H1 (cell line): ENCODE measurements around the gene CAMK2A. TPM values are rescaled to one million over a fixed set of nuclear protein-coding genes. Genes with fewer than 3 reads are reported as not detected.

Experiments
- CTCF ChIA-PET: fragments of 300-600 bp; sonication (Branson Sonifier 250); formaldehyde crosslinking; loops from one replicate; lab custom pipeline; 2021; ENCODE audit not compliant: partially characterized antibody; lab: Charles Lee
- POLR2A ChIA-PET: fragments of 300-600 bp; sonication (Branson Sonifier 250); formaldehyde crosslinking; loops from one replicate; lab custom pipeline; 2021; ENCODE audit warnings: inconsistent platforms; ENCODE audit not compliant: partially characterized antibody; lab: Charles Lee
- DNase-seq, 2 experiments: peaks; one replicate each; pipeline versions ENCODE4 v3.0.0 to v3.0.0-alpha.2; 2010 to 2022; ENCODE audit warnings: low spot score in 2 of 2, low read depth in 1 of 2, mixed read lengths in 1 of 2
- FAIRE-seq: peaks from 2 replicates; lab custom pipeline; 2011; peaks lifted over from hg19 to GRCh38; lab: Jason Lieb, UNC
- H2AFZ ChIP-seq: 2 replicates; pipeline ENCODE4 v1.8.1; 2012; ENCODE audit warnings: low read length, inconsistent platforms
- H2AK5ac ChIP-seq: 2 replicates; pipeline ENCODE4 v1.6.1; 2013; ENCODE audit warnings: low read depth, low read length
- H2BK120ac ChIP-seq: replicated peaks from 2 replicates; pipeline ENCODE3; 2013; ENCODE audit warnings: low read depth, low read length, inconsistent platforms
- H2BK12ac ChIP-seq: 2 replicates; pipeline ENCODE4 v1.6.1; 2013; ENCODE audit warnings: low read depth, low read length
- H2BK15ac ChIP-seq: 2 replicates; pipeline ENCODE4 v1.6.1; 2013; ENCODE audit warnings: low read length
- H2BK20ac ChIP-seq: 2 replicates; pipeline ENCODE4 v1.6.1; 2013; ENCODE audit warnings: low read length
- H2BK5ac ChIP-seq: 2 replicates; pipeline ENCODE4 v1.6.1; 2013; ENCODE audit warnings: low read depth, low read length
- H3K14ac ChIP-seq: 2 replicates; pipeline ENCODE4 v1.6.1; 2013; ENCODE audit warnings: inconsistent platforms; ENCODE audit not compliant: insufficient read length
- H3K18ac ChIP-seq: 2 replicates; pipeline ENCODE4 v1.6.1; 2013; ENCODE audit warnings: low read length; ENCODE audit errors: extremely low read depth
- H3K23ac ChIP-seq: 2 replicates; pipeline ENCODE4 v1.6.1; 2013; ENCODE audit warnings: inconsistent platforms; ENCODE audit not compliant: insufficient read length
- H3K23me2 ChIP-seq: 2 replicates; pipeline ENCODE4 v1.6.1; 2013; ENCODE audit warnings: low read depth, low read length
- H3K27ac ChIP-seq: 2 replicates; pipeline ENCODE4 v1.6.1; 2011; ENCODE audit warnings: low read depth, low read length, inconsistent platforms
- H3K27me3 ChIP-seq, 4 experiments: replicated peaks in 1 of 4; 1 replicate in 1 of 4; 2 replicates in 3 of 4; pipeline versions ENCODE4 v1.6.1 to v1.8.1; 2011 to 2013; ENCODE audit warnings: low read length in 3 of 4, mild to moderate bottlenecking in 3 of 4, inconsistent platforms in 2 of 4, mixed read lengths in 2 of 4, moderate library complexity in 1 of 4; ENCODE audit not compliant: control insufficient read depth in 3 of 4, insufficient read depth in 3 of 4; ENCODE audit errors: extremely low read depth in 1 of 4
- H3K36me3 ChIP-seq, 4 experiments: 2 replicates each; pipeline versions ENCODE4 v1.6.1 to v1.8.1; 2011 to 2013; ENCODE audit warnings: mild to moderate bottlenecking in 4 of 4, low read length in 3 of 4, moderate library complexity in 2 of 4, control low read depth in 1 of 4, inconsistent platforms in 1 of 4; ENCODE audit not compliant: insufficient read depth in 4 of 4, control insufficient read depth in 2 of 4
- H3K4ac ChIP-seq: replicated peaks from 2 replicates; pipeline ENCODE3; 2013; ENCODE audit warnings: low read length, low read depth, mixed read lengths, inconsistent platforms; ENCODE audit not compliant: insufficient read length
- H3K4me1 ChIP-seq, 4 experiments: replicated peaks in 1 of 4; 1 replicate in 1 of 4; 2 replicates in 3 of 4; pipeline versions ENCODE4 v1.6.1 to v1.8.1; 2011 to 2013; ENCODE audit warnings: low read length in 3 of 4, inconsistent platforms in 2 of 4, mixed read lengths in 1 of 4; ENCODE audit not compliant: insufficient read depth in 4 of 4, control insufficient read depth in 3 of 4
- H3K4me2 ChIP-seq, 2 experiments: 2 replicates each; pipeline versions ENCODE4 v1.6.1 to v1.8.1; 2011 to 2013; ENCODE audit warnings: low read depth in 2 of 2, low read length in 2 of 2, control low read depth in 1 of 2, inconsistent platforms in 1 of 2, mild to moderate bottlenecking in 1 of 2; ENCODE audit not compliant: insufficient read depth in 1 of 2
- H3K4me3 ChIP-seq, 4 experiments: fragments of 200-600, 300-600 bp in 1 of 4; sonication (generic), shearing (Covaris generic), sonication (Bioruptor Twin) in 1 of 4; 2 replicates each; pipeline versions ENCODE4 v1.5.1 to v1.8.1; 2011 to 2016; ENCODE audit warnings: low read length in 4 of 4, low read depth in 3 of 4, control low read depth in 2 of 4, inconsistent platforms in 2 of 4, mild to moderate bottlenecking in 2 of 4, mixed read lengths in 1 of 4, moderate library complexity in 1 of 4; ENCODE audit not compliant: insufficient read depth in 2 of 4; ENCODE audit errors: extremely low read depth in 1 of 4
- H3K56ac ChIP-seq: replicated peaks from 2 replicates; pipeline ENCODE3; 2013; ENCODE audit warnings: low read depth, mild to moderate bottlenecking, mixed read lengths, low read length, inconsistent platforms; ENCODE audit not compliant: insufficient read length
- H3K79me1 ChIP-seq: 2 replicates; pipeline ENCODE4 v1.6.1; 2013; ENCODE audit warnings: low read depth, low read length, control low read depth
- H3K79me2 ChIP-seq, 2 experiments: 2 replicates each; pipeline versions ENCODE4 v1.6.1 to v1.8.1; 2012 to 2013; ENCODE audit warnings: low read length in 2 of 2, mild to moderate bottlenecking in 2 of 2, inconsistent platforms in 1 of 2; ENCODE audit not compliant: insufficient read depth in 2 of 2, control insufficient read depth in 1 of 2
- H3K9ac ChIP-seq, 4 experiments: replicated peaks in 1 of 4; 1 replicate in 1 of 4; 2 replicates in 3 of 4; pipeline versions ENCODE4 v1.6.1 to v1.8.1; 2011 to 2013; ENCODE audit warnings: low read depth in 3 of 4, low read length in 3 of 4, control low read depth in 2 of 4, mild to moderate bottlenecking in 2 of 4, moderate library complexity in 2 of 4, inconsistent platforms in 1 of 4; ENCODE audit errors: extremely low read depth in 1 of 4
- H3K9me3 ChIP-seq, 2 experiments: 2 replicates each; pipeline versions ENCODE4 v1.6.1 to v1.8.1; 2012 to 2013; ENCODE audit warnings: mild to moderate bottlenecking in 2 of 2, moderate library complexity in 2 of 2, control low read depth in 1 of 2, inconsistent platforms in 1 of 2, low read depth in 1 of 2, low read length in 1 of 2, mixed read lengths in 1 of 2; ENCODE audit not compliant: insufficient read depth in 2 of 2
- H4K20me1 ChIP-seq, 2 experiments: replicated peaks in 1 of 2; 2 replicates each; pipeline versions ENCODE3 to v1.8.1; 2011 to 2013; ENCODE audit warnings: inconsistent platforms in 2 of 2, low read length in 2 of 2, mild to moderate bottlenecking in 1 of 2; ENCODE audit not compliant: insufficient read depth in 2 of 2, control insufficient read depth in 1 of 2
- H4K5ac ChIP-seq: 2 replicates; pipeline ENCODE4 v1.6.1; 2013; ENCODE audit warnings: low read length, low read depth, mixed read lengths, inconsistent platforms; ENCODE audit not compliant: insufficient read length
- H4K8ac ChIP-seq: 2 replicates; pipeline ENCODE4 v1.8.0; 2013; ENCODE audit warnings: mild to moderate bottlenecking, moderate library complexity, low read length, inconsistent platforms; ENCODE audit not compliant: insufficient read depth; ENCODE audit errors: extremely low read depth
- H4K91ac ChIP-seq: replicated peaks from 2 replicates; pipeline ENCODE3; 2013; ENCODE audit warnings: low read length, mixed read lengths, inconsistent platforms; ENCODE audit not compliant: insufficient read length
- ASH2L ChIP-seq: fragments of 200-600, 300-600 bp; sonication (generic); IDR thresholded peaks from one replicate; pipeline ENCODE4 v1.7.1; 2017; ENCODE audit warnings: low read length
- CEBPB ChIP-seq: IDR thresholded peaks from 2 replicates; pipeline ENCODE4 v1.6.1; 2012; ENCODE audit warnings: low read depth, low read length
- CHD2 ChIP-seq: IDR thresholded peaks from 2 replicates; pipeline ENCODE4 v1.6.1; 2012; ENCODE audit warnings: low read length, improper control_type of control experiment
- EGR1 ChIP-seq: IDR thresholded peaks from 2 replicates; pipeline ENCODE4 v1.6.1; 2011; ENCODE audit warnings: low read depth, low read length, borderline replicate concordance
- HDAC2 ChIP-seq, 2 experiments: fragments of 300-600 bp in 1 of 2; sonication (generic) in 1 of 2; IDR thresholded peaks; 2 replicates each; pipeline ENCODE4 v1.6.1; 2011 to 2012; ENCODE audit warnings: low read depth in 2 of 2, low read length in 2 of 2, mild to moderate bottlenecking in 2 of 2, moderate library complexity in 2 of 2, borderline replicate concordance in 1 of 2, inconsistent platforms in 1 of 2
- KDM1A ChIP-seq: fragments of 200-600, 300-600 bp; sonication (generic); IDR thresholded peaks from 2 replicates; pipeline ENCODE4 v1.7.1; 2016; ENCODE audit warnings: mild to moderate bottlenecking, low read length, borderline replicate concordance
- MAFK ChIP-seq: IDR thresholded peaks from 2 replicates; pipeline ENCODE4 v1.6.1; 2012; ENCODE audit warnings: low read depth, mild to moderate bottlenecking, improper control_type of control experiment, low read length
- POLR2A ChIP-seq, 2 experiments: IDR thresholded peaks; 1 replicate in 1 of 2; 2 replicates in 1 of 2; pipeline ENCODE4 v1.6.1; 2011; ENCODE audit warnings: low read depth in 2 of 2, low read length in 2 of 2, mild to moderate bottlenecking in 2 of 2; ENCODE audit errors: control extremely low read depth in 1 of 2
- SRF ChIP-seq: IDR thresholded peaks from 2 replicates; pipeline ENCODE4 v1.6.1; 2011; ENCODE audit warnings: mild to moderate bottlenecking, low read depth, low read length, moderate library complexity
- SUZ12 ChIP-seq: fragments of 200-600 bp; sonication (generic); IDR thresholded peaks from 2 replicates; pipeline ENCODE4 v1.6.1; 2012; ENCODE audit warnings: mild to moderate bottlenecking, inconsistent platforms, low read length, moderate library complexity, mixed read lengths
- TEAD4 ChIP-seq: IDR thresholded peaks from 2 replicates; pipeline ENCODE4 v1.6.1; 2012; ENCODE audit warnings: low read depth, low read length, inconsistent platforms, mixed read lengths
- ZNF274 ChIP-seq: IDR thresholded peaks from 2 replicates; pipeline ENCODE4 v1.7.0; 2012; ENCODE audit warnings: low read length, borderline replicate concordance; ENCODE audit errors: extremely low read depth
- WGBS, 2 experiments: shearing (Covaris generic) in 1 of 2; methylation state at CpG; one replicate each; pipeline versions ENCODE4 v1.1.6 to v1.1.7; 2013 to 2015; ENCODE audit warnings: low lambda C conversion rate in 2 of 2, mixed read lengths in 2 of 2, inconsistent platforms in 1 of 2, low coverage in 1 of 2, missing lambda C conversion rate in 1 of 2; ENCODE audit not compliant: insufficient replicate concordance in 2 of 2, insufficient coverage in 1 of 2, insufficient read length in 1 of 2; ENCODE audit errors: extremely low coverage in 1 of 2, missing lambda C conversion rate in 1 of 2; 5-methylcytosine and 5-hydroxymethylcytosine counted together
- polyA plus RNA-seq, 7 experiments: library from polyadenylated mRNA; depleted of rRNA in 3 of 7; stranded (reverse) in 5 of 7; unstranded in 2 of 7; fragments of >200 nt in 5 of 7; fragments of 200-250 nt in 2 of 7; gene quantifications; 1 replicate in 5 of 7; 2 replicates in 1 of 7; 4 replicates in 1 of 7; pipeline versions ENCODE4 v1.2.1 to v1.2.3, GENCODE V29; 2011 to 2013; ENCODE audit warnings: missing spikeins in 2 of 7, mixed read lengths in 2 of 7
- total RNA-seq: library from RNA; stranded (reverse); fragmentation: NEBNext Ultra II Directional; extraction: Animal tissue kit (Norgen Biotek cat#: 25700); gene quantifications from 2 replicates; pipeline ENCODE4 v1.2.1, GENCODE V29; 2021

The CAMK2A gene
- total and polyA plus RNA-seq, 2 of the 8 experiments (the other 6 are each of a cell fraction or from before 2014, with no cell fraction given), result 0.20 to 0.28 TPM

GRCh38 chr5:150261231-150261630 is 28.3 kb downstream of the CAMK2A start:
- no peak overlapping the region for H3K27ac ChIP-seq
- no peaks in the 10 kb centered on the region for H3K9me3 ChIP-seq
- TF ChIP-seq MAFK, result no peak
- no peak for TF ChIP-seq CHD2
- no peak for TF ChIP-seq ZNF274
- TF ChIP-seq TEAD4, result no peak
- no peak for TF ChIP-seq HDAC2 (IDR thresholded peaks at IDR 0.05; ENCODE audit: borderline replicate concordance in 1 of 2, low read depth in 2 of 2, low read length in 2 of 2)
- no peak for TF ChIP-seq SRF
- no peak for TF ChIP-seq KDM1A
- no peak for TF ChIP-seq ASH2L
- TF ChIP-seq EGR1, result no peak
- TF ChIP-seq SUZ12, result no peak
- TF ChIP-seq POLR2A (IDR thresholded peaks at IDR 0.05; ENCODE audit: control extremely low read depth in 1 of 2, low read depth in 2 of 2, low read length in 2 of 2), result no peak
- no peak for TF ChIP-seq CEBPB
- H2BK5ac ChIP-seq, result no peak overlapping the region
- WGBS, 2 experiments, result 78% methylated on average over 8 of the region's 8 CpGs; no CpG with 5 or more reads in 1 of the 2 experiments
- no peak overlapping the region for H4K5ac ChIP-seq
- H3K9ac ChIP-seq, result no peak overlapping the region
- H3K4me2 ChIP-seq, result no peak overlapping the region
- H3K14ac ChIP-seq, result no peak overlapping the region
- ChIA-PET POLR2A (no interaction called here), CTCF (interaction anchor here (0.6 to 3.1 kb wide), 6 partner anchors 11 to 136 kb away, joined by 3 to 16 read pairs (median 4); no protein-coding TSS in a partner anchor)
- no peak overlapping the region for H3K23ac ChIP-seq
- H3K18ac ChIP-seq, result no peak overlapping the region
- H3K27me3 ChIP-seq, result peaks cover 0 to 2% (median 0%) of the 10 kb centered on the region in 4 experiments; a peak in 3 of 7 replicates
- peak overlapping the region; percentile 36 for H4K8ac ChIP-seq
- H3K4me1 ChIP-seq, result peaks cover 0 to 15% (median 5%) of the 10 kb centered on the region in 4 experiments; a peak in 6 of 7 replicates
- H3K79me2 ChIP-seq, result peaks cover 0 to 2% of the 10 kb centered on the region in 2 experiments; a peak in 1 of 4 replicates
- H3K79me1 ChIP-seq, result no peaks in the 10 kb centered on the region
- H4K91ac ChIP-seq, result no peak overlapping the region
- H4K20me1 ChIP-seq, result peaks cover 0 to 4% of the 10 kb centered on the region in 2 experiments
- H3K4ac ChIP-seq, result no peak overlapping the region
- FAIRE-seq (no peak), DNase-seq (no peak)
- no peaks in the 10 kb centered on the region for H3K36me3 ChIP-seq
- no peak overlapping the region for H2AFZ ChIP-seq
- no peak overlapping the region for H3K56ac ChIP-seq
- H3K4me3 ChIP-seq, result no peak overlapping the region
- no peak overlapping the region for H2BK15ac ChIP-seq
- H2BK20ac ChIP-seq, result no peak overlapping the region
- peaks cover 5% of the 10 kb centered on the region for H3K23me2 ChIP-seq
- no peak overlapping the region for H2BK120ac ChIP-seq
- no peak overlapping the region for H2BK12ac ChIP-seq
- no peak overlapping the region for H2AK5ac ChIP-seq
